Transverse colon (tissue), 4 donors: Measurements from ENCODE around the gene PRDM12.

Source experiments
- CTCF ChIP-seq, 5 experiments: fragments of 200-600 bp in 3 of 5; fragments of 450-650 bp in 2 of 5; sonication (generic) in 3 of 5; IDR thresholded peaks; 1 replicate in 2 of 5; 2 replicates in 3 of 5; pipeline ENCODE4 v1.5.1; 2016 to 2017; ENCODE audit warnings: antibody characterized with exemption in 5 of 5, inconsistent platforms in 3 of 5, mild to moderate bottlenecking in 2 of 5, moderate library complexity in 1 of 5
- EP300 ChIP-seq: sonication (generic); formaldehyde crosslinking; IDR thresholded peaks from one replicate; pipeline ENCODE4 v1.6.1; 2017; ENCODE audit warnings: antibody characterized with exemption, low read depth
- POLR2A ChIP-seq: fragments of 450-650 bp; IDR thresholded peaks from one replicate; pipeline ENCODE4 v1.6.1; 2016; ENCODE audit warnings: antibody characterized with exemption, mild to moderate bottlenecking, moderate library complexity
- POLR2AphosphoS5 ChIP-seq, 3 donors: sonication (generic); formaldehyde crosslinking; IDR thresholded peaks; one replicate each; pipeline ENCODE4 v1.6.1; 2016; ENCODE audit warnings: antibody characterized with exemption in 3 of 3

- TF ChIP-seq CTCF (IDR thresholded peaks at IDR 0.05) = no peak
- TF ChIP-seq EP300 = no peak
- no peak for TF ChIP-seq POLR2AphosphoS5 (IDR thresholded peaks at IDR 0.05)
- no peak for TF ChIP-seq POLR2A
These were observed 3.8 kb downstream of the PRDM12 start for GRCh38 chr9:130668196-130668595.
